Medulla oblongata (tissue), 1 donor: ENCODE data around the gene CDH23.

Experiments
- DNase-seq: peaks from one replicate; pipeline ENCODE4 v3.0.0-alpha.2; 2015; ENCODE audit errors: extremely low spot score

Gene CDH23

DNA sequence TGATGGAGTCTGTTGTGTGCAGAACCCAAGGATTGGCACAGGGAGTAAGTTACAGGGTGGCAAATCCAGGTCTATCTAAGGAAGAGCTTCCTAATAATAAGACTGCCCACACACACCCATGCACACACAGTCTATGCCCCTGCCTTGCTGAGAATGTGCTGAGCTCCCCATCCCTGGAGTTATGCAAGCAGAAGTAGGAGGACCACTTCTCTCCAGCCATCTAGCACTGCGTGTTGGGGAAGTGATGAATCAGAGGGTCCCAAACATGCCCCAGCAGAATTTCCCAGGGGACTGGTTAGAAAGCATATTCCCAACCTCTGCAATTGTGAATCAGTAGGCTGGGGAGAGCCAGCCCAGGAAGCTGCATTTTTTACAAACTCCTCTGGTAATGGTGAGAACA, 117.2 kb downstream of the CDH23 start:
- DNase-seq = no peak

DNA sequence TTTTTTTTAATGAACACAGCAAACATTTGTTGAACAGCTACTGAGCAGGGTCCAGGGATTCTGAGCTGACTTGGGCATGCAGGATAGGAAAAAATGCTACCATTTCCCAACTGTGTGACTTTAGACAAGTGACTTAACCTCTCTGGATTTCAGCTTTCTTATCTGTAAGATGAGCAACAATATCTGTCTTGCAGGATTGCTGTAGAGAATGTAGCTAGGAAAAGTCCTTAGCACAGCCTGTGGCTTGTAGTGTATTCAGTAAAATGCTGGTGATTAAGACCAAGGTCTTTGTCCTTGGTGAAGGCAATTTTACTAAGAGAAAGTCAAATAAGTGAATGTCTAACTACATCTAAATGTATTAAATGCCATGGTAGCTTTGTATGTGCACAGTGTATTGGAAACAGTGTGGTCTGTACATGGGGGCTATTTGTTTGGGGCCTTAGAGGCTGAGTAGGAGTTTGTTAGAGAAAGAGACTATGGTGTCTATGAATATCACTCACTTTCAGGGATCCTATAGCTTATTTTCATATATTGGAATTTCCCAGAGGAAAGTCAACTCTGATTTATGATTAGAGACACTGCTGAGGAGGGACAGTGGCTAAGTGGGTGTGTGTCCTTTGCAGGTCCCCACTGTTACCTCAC, 118.9 kb downstream of the CDH23 start:
- DNase-seq = no peak

- DNase-seq = no peak
These were observed 120.2 kb downstream of the CDH23 start for GRCh38 chr10:71516890-71517289.

GRCh38 chr10:71517298-71518169, 120.8 kb downstream of the CDH23 start:
- DNase-seq = no peak

DNA sequence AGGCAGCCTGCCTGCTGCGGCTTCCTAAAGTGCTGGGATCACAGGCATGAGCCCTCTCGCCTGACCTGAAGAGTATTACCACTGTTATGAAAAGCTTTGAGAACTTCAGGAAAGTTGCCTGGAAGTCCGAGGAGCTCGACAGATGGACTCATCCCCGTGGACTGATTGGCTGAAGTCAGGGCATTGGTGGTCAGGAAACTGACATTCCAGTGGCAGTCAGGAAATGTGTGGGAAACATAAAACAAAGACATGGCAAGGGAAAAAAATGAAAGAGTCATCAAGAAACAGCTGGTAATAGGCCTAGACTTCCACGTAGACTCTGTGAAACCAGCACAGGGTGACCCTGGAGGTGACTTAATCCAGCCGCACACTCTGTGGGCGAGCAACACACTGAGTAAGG, 123.3 kb downstream of the CDH23 start:
- DNase-seq = no peak

DNA sequence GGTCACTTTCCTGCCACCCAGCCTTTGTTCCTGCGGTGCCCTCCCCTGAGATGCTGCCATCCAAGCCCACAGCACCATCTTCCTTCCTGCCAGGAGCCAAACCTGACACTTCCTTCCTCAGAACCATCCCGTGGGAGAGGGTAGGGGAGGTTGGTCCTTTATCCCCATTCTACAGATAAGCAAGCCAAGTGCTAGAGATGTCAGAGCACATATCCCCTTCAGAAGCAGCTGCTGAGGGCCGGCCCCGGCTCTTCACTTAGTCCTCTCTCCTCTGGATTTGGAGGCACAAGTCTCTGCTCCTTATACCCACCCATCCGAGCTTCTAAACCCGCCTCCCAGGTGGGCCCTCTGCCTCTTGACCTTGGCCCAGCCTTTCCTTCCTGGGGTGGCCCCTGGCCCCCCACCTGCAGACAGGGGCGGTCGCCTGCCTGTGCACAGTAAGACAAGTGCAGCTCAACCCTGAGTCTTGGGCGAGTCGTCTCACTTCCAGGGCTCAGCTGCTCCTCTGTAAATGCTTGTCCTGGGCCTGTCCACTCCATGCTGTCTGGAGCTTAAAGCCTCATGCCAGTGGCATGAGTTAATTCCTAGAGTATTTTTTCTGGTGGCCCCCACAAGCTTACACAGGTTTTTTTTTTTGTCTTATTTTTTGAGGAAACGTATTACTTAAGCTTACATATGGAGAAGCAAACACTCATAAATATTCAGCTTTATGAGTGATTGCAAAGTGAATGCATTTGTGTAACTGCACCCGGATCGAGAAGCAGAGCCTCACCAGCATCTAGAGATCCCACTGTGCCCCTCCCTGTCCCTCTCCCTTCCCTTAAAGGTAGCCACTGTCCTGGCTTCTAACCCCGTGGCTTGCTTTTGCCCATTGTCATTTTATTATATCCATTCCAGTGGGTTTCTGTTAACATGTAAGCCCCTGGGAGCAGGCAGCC, 125.1 kb downstream of the CDH23 start:
- no peak for DNase-seq

DNA sequence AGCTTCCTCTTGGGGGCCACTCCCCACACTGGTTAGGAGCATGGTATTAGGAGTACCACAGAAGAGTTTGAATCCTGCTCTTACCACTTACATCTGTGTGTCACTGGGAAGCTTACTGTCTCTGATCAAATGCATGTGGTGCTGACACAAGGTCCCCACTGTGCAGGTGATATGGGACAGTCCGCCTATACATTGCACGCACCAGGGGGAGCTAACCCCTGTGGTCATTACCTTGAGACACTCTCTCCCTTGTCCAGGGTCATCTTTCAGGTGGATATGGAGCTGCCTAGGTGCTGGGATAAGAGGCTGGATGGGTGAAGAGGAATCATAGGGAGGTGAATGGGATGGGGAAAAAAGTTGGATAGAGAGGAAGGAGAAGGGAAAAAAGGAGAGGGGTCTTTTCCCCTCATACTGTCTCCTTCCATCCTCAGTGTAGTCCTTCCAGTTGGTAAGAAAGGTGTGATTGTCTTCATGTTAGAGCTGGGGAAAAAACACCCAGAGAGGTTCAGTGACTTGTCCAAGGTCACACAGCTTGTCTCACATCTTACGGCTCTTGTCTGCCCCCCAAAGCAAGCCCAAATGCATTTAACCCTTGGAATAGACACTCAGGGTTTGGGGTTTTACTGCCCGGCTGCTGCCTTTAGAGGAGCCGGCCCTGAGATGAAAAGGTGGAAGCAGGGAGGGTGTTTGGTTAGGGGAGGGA, 125.9 kb downstream of the CDH23 start:
- DNase-seq = no peak

DNA sequence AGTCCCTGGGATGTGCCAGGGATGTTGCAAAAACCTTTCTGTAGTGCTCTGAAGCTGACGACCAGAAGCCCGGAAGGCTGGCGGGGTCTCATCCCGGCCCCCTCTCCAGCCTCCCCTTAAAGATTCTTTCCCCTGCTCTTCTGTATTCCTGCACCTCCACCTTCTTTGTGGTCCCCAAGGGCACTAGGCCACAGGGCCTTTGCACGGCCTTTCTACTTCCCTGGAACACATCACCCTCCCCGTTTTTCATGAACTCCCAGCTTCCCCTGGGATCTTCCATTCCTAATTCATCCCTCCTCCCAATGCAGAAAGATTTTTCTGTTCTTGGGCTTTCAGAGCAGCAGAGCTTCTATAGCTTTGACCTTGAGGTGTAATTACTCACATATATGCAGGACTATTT, 127.0 kb downstream of the CDH23 start:
- DNase-seq = no peak

GRCh38 chr10:71525092-71525491, 128.4 kb downstream of the CDH23 start:
- no peak for DNase-seq

- DNase-seq = no peak
These were observed 129.0 kb downstream of the CDH23 start for GRCh38 chr10:71525721-71526120.

DNA sequence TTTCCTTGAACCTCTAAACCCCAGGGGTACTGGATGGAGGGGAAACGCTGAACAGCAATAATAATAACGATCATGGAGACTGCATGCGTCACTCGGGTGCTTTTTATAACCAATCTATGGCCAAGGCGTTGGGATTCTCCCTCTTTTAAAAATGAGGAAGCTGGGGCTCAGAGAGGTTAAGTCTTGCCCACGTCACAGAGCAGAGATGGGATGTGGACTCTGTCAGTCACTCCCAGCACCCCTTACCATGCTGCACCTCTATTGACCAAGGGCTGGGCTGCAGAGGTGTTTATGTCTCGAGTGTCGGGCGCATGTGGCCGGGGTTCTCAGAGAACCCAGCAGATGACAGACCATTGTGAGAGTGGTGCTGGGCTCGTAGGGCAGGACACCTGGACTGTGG, 129.9 kb downstream of the CDH23 start:
- no peak for DNase-seq

GRCh38 chr10:71527135-71527534, 130.4 kb downstream of the CDH23 start:
- no peak for DNase-seq

DNA sequence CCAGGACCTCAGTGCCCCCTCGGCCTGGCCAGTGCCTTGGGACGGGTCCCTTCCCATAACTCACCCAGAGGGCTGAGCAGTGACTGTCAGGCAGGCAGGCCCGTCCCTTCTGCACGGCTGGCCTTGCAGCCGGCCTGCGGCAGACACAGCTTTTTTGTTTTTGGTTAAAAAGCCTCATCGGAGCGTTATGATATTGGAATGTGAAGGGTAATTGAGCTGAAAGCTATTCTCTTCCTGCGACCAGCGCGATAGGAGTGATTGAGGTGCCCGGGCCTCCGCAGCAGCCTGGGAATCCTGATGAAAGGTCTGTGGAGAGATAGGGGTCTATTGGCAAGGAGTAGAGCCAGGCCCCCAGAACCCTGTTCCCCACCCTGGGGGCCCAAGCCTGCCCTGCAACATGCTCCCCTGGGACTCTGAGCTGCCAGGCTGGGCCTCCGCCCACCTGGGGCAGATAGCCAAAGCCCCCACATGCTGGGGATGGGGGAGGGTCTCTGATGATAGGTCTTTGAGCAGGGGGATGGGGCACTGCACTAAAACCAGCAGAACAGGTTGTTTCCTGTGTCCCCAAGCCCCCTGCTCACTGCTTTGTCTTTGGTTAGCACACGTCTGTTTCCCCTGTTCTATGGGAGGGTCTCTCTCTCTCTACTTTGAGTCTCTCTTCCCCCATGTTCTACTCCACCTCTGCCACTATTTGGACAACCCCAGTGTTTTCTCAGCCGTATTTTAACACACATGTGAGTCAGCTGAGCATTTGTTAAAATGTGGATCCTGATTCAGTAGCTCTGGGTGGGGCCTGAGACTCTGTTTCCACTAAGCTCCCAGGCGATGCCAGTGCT, 131.9 kb downstream of the CDH23 start:
- peak; percentile 28 for DNase-seq

DNA sequence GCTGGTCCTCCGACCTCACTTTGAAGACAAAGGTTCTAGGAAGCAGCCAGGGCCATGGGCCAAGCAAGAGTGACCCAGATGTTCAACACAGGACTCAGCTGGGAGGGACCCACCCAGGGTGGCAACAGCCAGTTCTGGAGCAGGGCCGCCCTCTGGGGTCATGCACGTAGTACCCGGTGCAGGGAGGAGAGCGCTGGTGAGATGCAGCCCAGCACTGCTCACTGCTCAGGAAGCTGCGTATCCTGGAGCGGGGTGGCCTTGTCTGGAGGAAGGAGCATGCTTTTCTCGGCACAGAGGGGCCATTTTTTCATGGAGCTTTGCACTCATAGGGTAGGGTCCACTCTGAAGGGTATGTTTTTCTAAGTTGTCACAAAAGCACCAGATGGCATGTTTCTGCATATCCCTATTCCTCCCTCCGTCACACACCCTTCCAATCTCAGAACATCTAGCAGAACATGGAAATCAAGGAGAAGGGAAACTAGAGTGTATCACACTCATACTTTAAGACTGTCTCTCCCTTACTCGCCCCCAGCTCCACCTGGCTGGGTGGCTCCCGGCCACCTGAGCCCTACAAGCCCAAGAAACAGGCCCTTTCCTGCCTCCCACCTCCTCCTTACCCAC, 132.6 kb downstream of the CDH23 start:
- DNase-seq = no peak

DNA sequence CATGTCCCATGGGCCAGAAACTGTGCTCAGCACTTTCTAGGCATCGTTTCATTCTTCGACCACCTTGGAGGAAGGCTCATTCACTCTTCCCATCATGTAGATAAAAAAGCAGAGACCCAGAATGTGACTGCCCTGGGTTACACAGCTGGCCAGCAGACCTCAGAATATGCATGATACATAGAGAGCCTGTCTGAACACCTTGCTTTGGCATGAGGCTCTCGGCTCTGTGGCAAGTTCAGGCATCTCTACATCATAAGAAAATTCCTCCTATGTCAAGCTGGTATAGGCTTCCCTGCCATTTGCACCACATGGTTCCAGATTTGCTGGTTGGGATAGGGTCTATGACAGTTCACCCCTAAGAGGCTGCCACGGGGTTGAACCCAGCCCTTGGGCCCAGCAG, 134.1 kb downstream of the CDH23 start:
- DNase-seq = no peak

DNA sequence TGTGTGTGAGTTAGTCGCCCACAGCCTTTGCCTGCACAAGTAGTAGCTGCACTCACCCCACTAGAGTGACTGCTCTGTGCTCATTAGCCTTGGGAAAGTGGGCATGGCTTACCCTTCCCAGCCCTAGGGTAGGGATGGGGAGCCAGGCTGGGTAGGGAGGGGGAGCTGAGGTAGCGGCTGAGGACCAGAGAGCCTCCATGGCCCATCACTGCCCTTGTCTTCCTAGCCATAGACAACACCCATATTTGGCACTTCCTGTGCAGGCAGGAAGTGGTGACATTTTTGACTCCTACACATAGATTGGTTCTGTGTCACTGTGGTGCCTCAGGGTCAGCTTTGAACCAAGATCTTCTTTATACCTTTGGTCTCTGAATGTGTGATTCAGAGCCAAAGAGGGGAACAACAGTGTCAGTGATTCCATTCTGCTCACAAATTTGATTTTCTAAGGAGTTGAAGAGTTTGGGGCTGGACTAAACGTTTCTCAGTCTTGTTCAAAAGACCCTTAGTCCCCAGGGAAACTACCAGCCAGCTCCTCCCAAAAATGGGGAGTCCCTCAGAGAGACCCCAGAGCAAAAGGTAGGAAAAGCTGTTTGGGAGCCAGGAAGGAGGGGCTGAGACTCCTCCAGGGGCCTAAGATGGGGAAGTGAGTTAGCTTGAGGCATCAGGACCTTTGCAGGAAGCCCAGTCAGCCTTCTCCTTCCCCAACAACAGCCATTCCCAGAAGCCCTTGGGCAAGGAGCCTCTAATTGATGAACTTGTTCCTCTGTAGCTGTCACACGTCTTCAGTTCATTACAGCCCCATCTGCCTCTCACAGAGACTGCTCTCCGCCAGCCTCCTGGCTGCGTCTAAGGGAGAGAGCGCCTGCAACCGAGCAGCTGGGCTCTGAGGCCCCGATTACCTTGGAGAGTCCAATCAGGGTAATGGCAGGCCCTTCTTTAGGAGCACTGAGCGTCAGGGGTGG, 135.0 kb downstream of the CDH23 start:
- DNase-seq = no peak

GRCh38 chr10:71532878-71533277, 136.2 kb downstream of the CDH23 start:
- DNase-seq = no peak

GRCh38 chr10:71533936-71534335, 137.2 kb downstream of the CDH23 start:
- DNase-seq = no peak

GRCh38 chr10:71534568-71535194, 138.0 kb downstream of the CDH23 start:
- DNase-seq = peak; percentile 28
